HL-60/S4 (cell line): Measurements from ENCODE around the gene DNM3.

ENCODE experiments used
- in situ Hi-C: fragments of 300-500 bp; cut with MboI; formaldehyde crosslinking; loops from 2 replicates; pipeline ENCODE4 v1.14.3; 2022; ENCODE audit warnings: low sequenced_read_pairs

The DNM3 gene

GRCh38 chr1:171817511-171818265 lies 23.6 kb upstream of the DNM3 start:
- in situ Hi-C loops = no loop called here

GRCh38 chr1:171819946-171820345 lies 21.4 kb upstream of the DNM3 start:
- in situ Hi-C loops = no loop called here

- in situ Hi-C loops = no loop called here
Measured at GRCh38 chr1:171826973-171827372, 14.3 kb upstream of the DNM3 start.

GRCh38 chr1:171828794-171829193 lies 12.5 kb upstream of the DNM3 start:
- in situ Hi-C loops = no loop called here

- in situ Hi-C loops = no loop called here
Measured at GRCh38 chr1:171833091-171833825, 8.0 kb upstream of the DNM3 start.

GRCh38 chr1:171834821-171835220 lies 6.5 kb upstream of the DNM3 start:
- in situ Hi-C loops = no loop called here

- in situ Hi-C loops = no loop called here
Measured at GRCh38 chr1:171835891-171836290, 5.4 kb upstream of the DNM3 start.

GRCh38 chr1:171841931-171842761 lies 848 bp downstream of the DNM3 start:
- in situ Hi-C loops = no loop called here

GRCh38 chr1:171844381-171844780 lies 3.1 kb downstream of the DNM3 start:
- in situ Hi-C loops = no loop called here

- in situ Hi-C loops = no loop called here
Measured at GRCh38 chr1:171845998-171846397, 4.7 kb downstream of the DNM3 start.

GRCh38 chr1:171849245-171849898 lies 8.1 kb downstream of the DNM3 start:
- in situ Hi-C loops = no loop called here

GRCh38 chr1:171850651-171851350 lies 9.5 kb downstream of the DNM3 start:
- in situ Hi-C loops = no loop called here

GRCh38 chr1:171852272-171852671 lies 11.0 kb downstream of the DNM3 start:
- in situ Hi-C loops = no loop called here

GRCh38 chr1:171855381-171855780 lies 14.1 kb downstream of the DNM3 start:
- in situ Hi-C loops = no loop called here

GRCh38 chr1:171858696-171859095 lies 17.4 kb downstream of the DNM3 start:
- in situ Hi-C loops = no loop called here

GRCh38 chr1:171860696-171861095 lies 19.4 kb downstream of the DNM3 start:
- in situ Hi-C loops = no loop called here

- in situ Hi-C loops = no loop called here
Measured at GRCh38 chr1:171863531-171863930, 22.2 kb downstream of the DNM3 start.

- in situ Hi-C loops = no loop called here
Measured at GRCh38 chr1:171864308-171864707, 23.0 kb downstream of the DNM3 start.

- in situ Hi-C loops = no loop called here
Measured at GRCh38 chr1:171865106-171865505, 23.8 kb downstream of the DNM3 start.

GRCh38 chr1:171867236-171867635 lies 25.9 kb downstream of the DNM3 start:
- in situ Hi-C loops = no loop called here
